Uterus (tissue), 2 donors: ENCODE data around the gene CEP112.

Experiments
- POLR2A ChIP-seq, 2 donors: fragments of 450-650 bp; IDR thresholded peaks; one replicate each; pipeline ENCODE4 v1.6.1; 2016; ENCODE audit warnings: antibody characterized with exemption in 2 of 2, mild to moderate bottlenecking in 1 of 2, moderate library complexity in 1 of 2
- TF ChIP-seq, protein P1 (sequence below), 4 experiments: fragments of 200-600 bp in 2 of 4; fragments of 450-650 bp in 2 of 4; sonication (generic) in 2 of 4; IDR thresholded peaks; one replicate each; pipeline ENCODE4 v1.5.1; 2016 to 2019; ENCODE audit warnings: antibody characterized with exemption in 4 of 4, mild to moderate bottlenecking in 2 of 4, moderate library complexity in 1 of 4

DNA sequence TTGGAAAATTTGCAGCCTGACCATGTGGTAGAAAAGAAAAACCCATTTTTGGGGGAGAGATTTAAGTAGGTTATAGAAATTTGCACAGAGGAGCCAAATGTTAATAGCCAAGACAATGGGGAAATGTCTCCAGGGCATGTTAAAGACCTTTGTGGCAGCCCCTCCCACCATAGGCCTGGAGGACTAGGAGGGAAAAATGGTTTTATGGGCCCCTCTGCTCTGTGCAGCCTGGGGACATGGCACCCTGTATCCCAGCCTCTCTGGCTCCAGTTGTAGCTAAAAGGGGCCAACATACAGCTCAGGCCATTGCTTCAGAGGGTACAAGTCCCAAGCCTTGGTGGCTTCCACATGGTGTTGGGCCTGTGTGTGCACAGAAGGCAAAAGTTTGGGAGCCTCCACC, 384.6 kb downstream of the CEP112 start:
- TF ChIP-seq POLR2A (IDR thresholded peaks at IDR 0.05), result no peak
- TF ChIP-seq, protein P1, sequence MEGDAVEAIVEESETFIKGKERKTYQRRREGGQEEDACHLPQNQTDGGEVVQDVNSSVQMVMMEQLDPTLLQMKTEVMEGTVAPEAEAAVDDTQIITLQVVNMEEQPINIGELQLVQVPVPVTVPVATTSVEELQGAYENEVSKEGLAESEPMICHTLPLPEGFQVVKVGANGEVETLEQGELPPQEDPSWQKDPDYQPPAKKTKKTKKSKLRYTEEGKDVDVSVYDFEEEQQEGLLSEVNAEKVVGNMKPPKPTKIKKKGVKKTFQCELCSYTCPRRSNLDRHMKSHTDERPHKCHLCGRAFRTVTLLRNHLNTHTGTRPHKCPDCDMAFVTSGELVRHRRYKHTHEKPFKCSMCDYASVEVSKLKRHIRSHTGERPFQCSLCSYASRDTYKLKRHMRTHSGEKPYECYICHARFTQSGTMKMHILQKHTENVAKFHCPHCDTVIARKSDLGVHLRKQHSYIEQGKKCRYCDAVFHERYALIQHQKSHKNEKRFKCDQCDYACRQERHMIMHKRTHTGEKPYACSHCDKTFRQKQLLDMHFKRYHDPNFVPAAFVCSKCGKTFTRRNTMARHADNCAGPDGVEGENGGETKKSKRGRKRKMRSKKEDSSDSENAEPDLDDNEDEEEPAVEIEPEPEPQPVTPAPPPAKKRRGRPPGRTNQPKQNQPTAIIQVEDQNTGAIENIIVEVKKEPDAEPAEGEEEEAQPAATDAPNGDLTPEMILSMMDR (IDR thresholded peaks at IDR 0.05), result no peak
